Ishikawa (cell line): Measurements from ENCODE around the gene ADGRF1.

ENCODE experiments used
- CEBPB ChIP-seq: IDR thresholded peaks from 2 replicates; pipeline ENCODE4 v1.6.1; 2012
- EGR1 ChIP-seq: IDR thresholded peaks from 2 replicates; pipeline ENCODE4 v1.6.1; 2012
- FOXM1 ChIP-seq: IDR thresholded peaks from 2 replicates; pipeline ENCODE4 v1.6.1; 2012; ENCODE audit warnings: low read depth, borderline replicate concordance
- MAX ChIP-seq: IDR thresholded peaks from 2 replicates; pipeline ENCODE4 v1.6.1; 2012
- RAD21 ChIP-seq: IDR thresholded peaks from 2 replicates; pipeline ENCODE4 v1.6.1; 2012; ENCODE audit warnings: low read depth
- TAF1 ChIP-seq: IDR thresholded peaks from 2 replicates; pipeline ENCODE4 v1.6.1; 2012; ENCODE audit warnings: low read depth, mild to moderate bottlenecking
- USF1 ChIP-seq: IDR thresholded peaks from 2 replicates; pipeline ENCODE4 v1.6.1; 2012
- YY1 ChIP-seq: IDR thresholded peaks from 2 replicates; pipeline ENCODE4 v1.6.1; 2012; ENCODE audit warnings: low read depth

- TF ChIP-seq MAX (no peak), EGR1 (no peak), USF1 (no peak), RAD21 (no peak), YY1 (no peak), FOXM1 (no peak), TAF1 (no peak), CEBPB (no peak)
These were observed 93.4 kb downstream of the ADGRF1 start for GRCh38 chr6:46948699-46949098.
